ENCODE measurements around the gene L1CAM. TPM values are rescaled to one million over a fixed set of nuclear protein-coding genes. Genes with fewer than 3 reads are reported as not detected.

Gene L1CAM
- total RNA-seq, 1 experiment from 2014 or later = 12.7 TPM

DNA sequence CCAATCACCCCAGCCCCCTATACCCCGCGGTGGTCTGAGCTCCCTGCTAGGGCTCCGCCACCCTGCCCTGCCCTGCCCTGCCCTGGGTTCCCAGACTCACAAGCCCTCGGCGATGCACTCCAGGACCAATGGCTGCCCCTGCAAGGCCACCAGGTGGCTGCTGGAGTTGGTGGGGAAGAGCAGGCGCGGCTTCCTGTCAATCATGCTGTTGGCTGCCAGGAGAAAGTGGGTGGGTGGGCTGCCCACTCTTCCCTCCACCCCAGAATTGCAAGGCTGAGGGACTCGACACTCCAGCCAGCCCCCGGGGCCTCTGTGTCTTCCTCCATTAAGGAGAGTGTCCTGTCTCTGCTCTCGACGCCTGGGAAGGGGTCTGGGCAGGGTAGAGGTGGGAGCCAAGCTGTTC, 15.7 kb downstream of the L1CAM start:
- POLR2A ChIA-PET = no interaction called here
- no TSS peak for BruUV-seq (replicated peaks)
- Histone ChIP-seq H3K4me3 (ENCODE audit: low read depth, low read length) (no peak overlapping the region), H3K27me3 (replicated peaks; ENCODE audit: control insufficient read depth, insufficient read depth, low read length) (no peaks in the 10 kb centered on the region), H3K36me3 (ENCODE audit: control insufficient read depth, insufficient read depth, low read length) (no peaks in the 10 kb centered on the region), H3K9me3 (no peaks in the 10 kb centered on the region), H3K4me1 (no peaks in the 10 kb centered on the region)
- Mint-ChIP-seq H3K9me3 (ENCODE audit: unreplicated experiment) (no peaks in the 10 kb centered on the region), H3K4me1 (ENCODE audit: low read depth, unreplicated experiment) (no peaks in the 10 kb centered on the region), H3K4me3 (ENCODE audit: unreplicated experiment) (no peak overlapping the region), H3K36me3 (ENCODE audit: insufficient read depth, unreplicated experiment) (no peaks in the 10 kb centered on the region), H3K27me3 (ENCODE audit: insufficient read depth, unreplicated experiment) (peaks cover 4% of the 10 kb centered on the region), H3K27ac (ENCODE audit: unreplicated experiment) (no peak overlapping the region)
- TF ChIP-seq, protein P1, sequence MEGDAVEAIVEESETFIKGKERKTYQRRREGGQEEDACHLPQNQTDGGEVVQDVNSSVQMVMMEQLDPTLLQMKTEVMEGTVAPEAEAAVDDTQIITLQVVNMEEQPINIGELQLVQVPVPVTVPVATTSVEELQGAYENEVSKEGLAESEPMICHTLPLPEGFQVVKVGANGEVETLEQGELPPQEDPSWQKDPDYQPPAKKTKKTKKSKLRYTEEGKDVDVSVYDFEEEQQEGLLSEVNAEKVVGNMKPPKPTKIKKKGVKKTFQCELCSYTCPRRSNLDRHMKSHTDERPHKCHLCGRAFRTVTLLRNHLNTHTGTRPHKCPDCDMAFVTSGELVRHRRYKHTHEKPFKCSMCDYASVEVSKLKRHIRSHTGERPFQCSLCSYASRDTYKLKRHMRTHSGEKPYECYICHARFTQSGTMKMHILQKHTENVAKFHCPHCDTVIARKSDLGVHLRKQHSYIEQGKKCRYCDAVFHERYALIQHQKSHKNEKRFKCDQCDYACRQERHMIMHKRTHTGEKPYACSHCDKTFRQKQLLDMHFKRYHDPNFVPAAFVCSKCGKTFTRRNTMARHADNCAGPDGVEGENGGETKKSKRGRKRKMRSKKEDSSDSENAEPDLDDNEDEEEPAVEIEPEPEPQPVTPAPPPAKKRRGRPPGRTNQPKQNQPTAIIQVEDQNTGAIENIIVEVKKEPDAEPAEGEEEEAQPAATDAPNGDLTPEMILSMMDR (IDR thresholded peaks at IDR 0.05; ENCODE audit: insufficient read depth in 1 of 2, low read depth in 1 of 2, low read length in 1 of 2, severe bottlenecking in 1 of 2, unreplicated experiment in 1 of 2) = no peak
- no peak for DNase-seq
- intact Hi-C loops (cut with micrococcal nuclease; ENCODE audit: unreplicated experiment) = no loop called here
- CTCF ChIA-PET = no interaction called here

DNA sequence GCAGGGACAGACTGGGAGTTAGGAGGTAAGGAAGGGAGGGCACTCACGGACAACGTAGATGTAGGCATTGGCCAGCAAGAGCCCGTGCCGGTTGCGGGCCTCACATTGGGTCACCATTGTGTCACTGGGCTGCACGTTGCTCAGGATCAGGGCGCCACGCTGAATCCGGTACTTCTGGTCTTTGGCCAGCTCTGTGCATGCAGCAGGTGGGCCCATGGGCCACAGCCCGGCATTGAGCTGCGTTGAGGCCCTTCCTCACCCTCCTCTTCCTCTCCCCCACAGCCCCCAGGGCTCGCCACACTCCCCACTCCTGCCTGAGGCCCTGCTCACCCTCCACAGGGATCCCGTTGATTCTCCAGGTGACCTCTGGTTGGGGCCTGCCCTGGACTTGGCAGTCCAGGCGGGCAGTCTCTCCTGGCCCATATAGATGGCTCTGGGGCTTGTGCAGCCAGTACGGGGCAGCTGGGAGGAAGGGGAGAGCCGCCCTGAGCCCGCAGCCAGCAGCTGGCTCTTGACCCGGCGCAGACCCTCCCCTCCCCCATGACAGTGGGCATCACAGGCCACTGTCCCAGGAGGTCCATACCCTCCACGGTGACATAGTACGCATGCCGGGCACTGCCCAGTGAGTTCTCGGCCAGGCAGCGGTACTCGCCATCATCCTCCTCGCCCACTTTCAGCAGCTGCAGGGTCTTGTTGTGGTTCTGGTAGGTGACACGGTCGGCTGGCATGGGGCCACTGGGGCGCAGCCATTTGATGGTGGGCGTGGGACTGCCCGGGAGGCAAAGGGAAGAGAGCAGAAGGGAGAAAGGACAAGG, 16.3 kb downstream of the L1CAM start:
- DNase-seq = no peak
- ChIA-PET CTCF (no interaction called here), POLR2A (no interaction called here)
- Mint-ChIP-seq H3K4me1 (ENCODE audit: low read depth, unreplicated experiment) (no peaks in the 10 kb centered on the region), H3K27me3 (ENCODE audit: insufficient read depth, unreplicated experiment) (peaks cover 4% of the 10 kb centered on the region), H3K9me3 (ENCODE audit: unreplicated experiment) (no peaks in the 10 kb centered on the region), H3K36me3 (ENCODE audit: insufficient read depth, unreplicated experiment) (no peaks in the 10 kb centered on the region), H3K27ac (ENCODE audit: unreplicated experiment) (no peak overlapping the region), H3K4me3 (ENCODE audit: unreplicated experiment) (no peak overlapping the region)
- Histone ChIP-seq H3K36me3 (ENCODE audit: control insufficient read depth, insufficient read depth, low read length) (no peaks in the 10 kb centered on the region), H3K4me1 (no peaks in the 10 kb centered on the region), H3K27me3 (replicated peaks; ENCODE audit: control insufficient read depth, insufficient read depth, low read length) (no peaks in the 10 kb centered on the region), H3K4me3 (ENCODE audit: low read depth, low read length) (no peak overlapping the region), H3K9me3 (no peaks in the 10 kb centered on the region)
- TF ChIP-seq, protein P1 (IDR thresholded peaks at IDR 0.05; ENCODE audit: insufficient read depth in 1 of 2, low read depth in 1 of 2, low read length in 1 of 2, severe bottlenecking in 1 of 2, unreplicated experiment in 1 of 2) = no peak
- no TSS peak for BruUV-seq (replicated peaks)
- intact Hi-C loops (cut with micrococcal nuclease; ENCODE audit: unreplicated experiment) = no loop called here

DNA sequence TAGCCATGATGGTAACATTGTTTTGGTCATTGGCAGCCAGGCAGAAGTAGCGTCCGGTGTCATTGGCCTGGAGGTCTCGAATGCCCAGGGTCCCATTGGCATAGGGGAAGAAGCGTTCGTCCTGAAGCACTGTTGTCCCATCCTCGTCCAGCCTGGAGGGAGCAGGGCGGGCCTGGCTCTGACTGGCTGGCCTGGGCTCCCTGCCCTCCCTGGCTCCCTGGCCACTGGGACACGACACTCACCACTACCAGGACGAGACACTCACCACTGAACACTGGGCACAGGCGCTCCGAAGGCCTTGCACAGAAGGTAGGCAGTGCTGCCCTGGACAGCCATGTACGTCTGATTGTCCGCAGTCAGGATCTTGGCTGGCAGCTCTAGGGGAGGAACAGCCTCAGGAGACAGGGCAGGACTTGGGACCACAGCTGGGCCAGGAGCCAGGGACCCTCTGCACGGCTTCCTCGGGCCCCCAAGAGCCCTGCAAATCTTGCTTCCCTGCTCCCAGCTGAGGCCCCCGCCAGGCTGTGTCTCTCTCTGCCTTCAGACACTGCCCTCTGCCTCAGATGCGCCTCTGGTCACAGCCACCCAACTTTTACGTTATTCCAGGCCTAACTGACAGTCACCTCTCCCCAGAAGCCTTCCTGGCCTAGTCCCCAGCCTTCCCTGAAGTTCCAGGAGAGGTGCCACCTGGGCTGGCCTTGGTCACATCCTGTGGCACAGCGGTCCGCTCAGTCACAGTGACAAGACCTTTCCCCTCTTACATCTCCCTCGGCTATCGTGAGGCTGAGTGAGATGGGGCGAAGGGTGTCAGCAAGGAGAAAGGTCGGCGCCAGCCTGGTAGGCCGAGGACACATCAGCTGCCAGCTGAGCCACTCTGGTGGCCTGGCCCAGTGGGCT, 17.1 kb downstream of the L1CAM start:
- Mint-ChIP-seq H3K27me3 (ENCODE audit: insufficient read depth, unreplicated experiment) (peaks cover 4% of the 10 kb centered on the region), H3K36me3 (ENCODE audit: insufficient read depth, unreplicated experiment) (no peaks in the 10 kb centered on the region), H3K4me1 (ENCODE audit: low read depth, unreplicated experiment) (no peaks in the 10 kb centered on the region), H3K27ac (ENCODE audit: unreplicated experiment) (no peak overlapping the region), H3K4me3 (ENCODE audit: unreplicated experiment) (no peak overlapping the region), H3K9me3 (ENCODE audit: unreplicated experiment) (no peaks in the 10 kb centered on the region)
- TF ChIP-seq, protein P1 (IDR thresholded peaks at IDR 0.05; ENCODE audit: insufficient read depth in 1 of 2, low read depth in 1 of 2, low read length in 1 of 2, severe bottlenecking in 1 of 2, unreplicated experiment in 1 of 2) = no peak
- ChIA-PET CTCF (no interaction called here), POLR2A (no interaction called here)
- no peak for DNase-seq
- intact Hi-C loops (cut with micrococcal nuclease; ENCODE audit: unreplicated experiment) = no loop called here
- H3K4me1 ChIP-seq = no peaks in the 10 kb centered on the region
- H3K4me3 ChIP-seq (ENCODE audit: low read depth, low read length) = no peak overlapping the region
- BruUV-seq (replicated peaks) = no TSS peak
- no peaks in the 10 kb centered on the region for H3K27me3 ChIP-seq (replicated peaks; ENCODE audit: control insufficient read depth, insufficient read depth, low read length)
- no peaks in the 10 kb centered on the region for H3K36me3 ChIP-seq (ENCODE audit: control insufficient read depth, insufficient read depth, low read length)
- no peaks in the 10 kb centered on the region for H3K9me3 ChIP-seq
